ENCODE measurements around the gene SLC22A5. TPM values are rescaled to one million over a fixed set of nuclear protein-coding genes. Genes with fewer than 3 reads are reported as not detected.

SLC22A5 gene
- total RNA-seq, 4 donors from 2014 or later: 13.2 to 25.4 (median 15.7) TPM

GRCh38 chr5:132342291-132343180 is 27.0 kb upstream of the SLC22A5 start:
- no peak for TF ChIP-seq CTCF (IDR thresholded peaks at IDR 0.05)
- no peak for TF ChIP-seq POLR2A (IDR thresholded peaks at IDR 0.05)
- intact Hi-C loops (cut with DNase I; ENCODE audit: low total_unique reads): no loop called here
- no peak overlapping the region for H3K4me3 ChIP-seq (ENCODE audit: low read depth, poor library complexity, severe bottlenecking)
- no peak for DNase-seq (ENCODE audit: low spot score in 2 of 2)
- 70 to 83% methylated on average over 5 of the region's 5 CpGs for WGBS, 2 donors

GRCh38 chr5:132344775-132345514 is 24.6 kb upstream of the SLC22A5 start:
- no peak overlapping the region for H3K4me3 ChIP-seq (ENCODE audit: low read depth, poor library complexity, severe bottlenecking)
- DNase-seq (ENCODE audit: low spot score in 2 of 2): no peak
- intact Hi-C loops (cut with DNase I; ENCODE audit: low total_unique reads): no loop called here
- TF ChIP-seq CTCF (IDR thresholded peaks at IDR 0.05) (no peak), POLR2A (IDR thresholded peaks at IDR 0.05) (no peak)
- 76 to 77% methylated on average over 5 of the region's 5 CpGs for WGBS, 2 donors

DNA sequence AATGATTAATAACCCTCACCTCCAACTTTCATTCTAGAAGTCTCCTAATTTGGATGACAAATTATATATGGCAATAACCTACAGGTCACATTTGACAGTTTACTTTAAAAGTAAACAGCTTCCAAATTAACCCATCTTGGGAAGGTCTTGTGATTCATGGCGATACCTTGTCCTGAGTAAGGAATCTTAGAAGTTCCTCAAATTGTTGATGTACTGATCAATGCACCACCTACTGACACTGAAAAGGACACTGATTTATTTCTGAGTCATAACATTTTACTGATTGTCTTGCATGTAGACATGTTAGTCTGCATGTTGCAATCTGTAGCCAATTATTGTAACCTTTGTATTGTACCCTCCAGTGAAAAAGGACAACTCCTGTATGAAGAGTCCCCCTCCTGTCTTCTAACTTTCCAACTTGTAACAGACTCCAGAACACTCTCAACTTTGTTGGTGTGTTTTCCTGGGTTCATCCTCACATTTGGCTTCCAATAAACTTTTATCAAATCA is 16.0 kb upstream of the SLC22A5 start:
- 94 to 100% methylated on average over 1 of the region's 1 CpG for WGBS, 2 donors
- TF ChIP-seq CTCF (IDR thresholded peaks at IDR 0.05) (no peak), POLR2A (IDR thresholded peaks at IDR 0.05) (no peak)
- no peak overlapping the region for H3K4me3 ChIP-seq (ENCODE audit: low read depth, poor library complexity, severe bottlenecking)
- no peak for DNase-seq (ENCODE audit: low spot score in 2 of 2)
- intact Hi-C loops (cut with DNase I; ENCODE audit: low total_unique reads): no loop called here

- no peak for TF ChIP-seq CTCF (IDR thresholded peaks at IDR 0.05)
- no peak for TF ChIP-seq POLR2A (IDR thresholded peaks at IDR 0.05)
- no peak overlapping the region for H3K4me3 ChIP-seq (ENCODE audit: low read depth, poor library complexity, severe bottlenecking)
- intact Hi-C loops (cut with DNase I; ENCODE audit: low total_unique reads): no loop called here
- DNase-seq (ENCODE audit: low spot score in 2 of 2): no peak
- WGBS, 2 donors: 83 to 84% methylated on average over 1 of the region's 1 CpG
These were observed 14.9 kb upstream of the SLC22A5 start for GRCh38 chr5:132354381-132355139.

GRCh38 chr5:132355140-132355765 is 14.3 kb upstream of the SLC22A5 start:
- H3K4me3 ChIP-seq (ENCODE audit: low read depth, poor library complexity, severe bottlenecking): no peak overlapping the region
- 97 to 100% methylated on average over 3 of the region's 3 CpGs for WGBS, 2 donors
- no peak for DNase-seq (ENCODE audit: low spot score in 2 of 2)
- intact Hi-C loops (cut with DNase I; ENCODE audit: low total_unique reads): no loop called here
- TF ChIP-seq CTCF (IDR thresholded peaks at IDR 0.05) (no peak), POLR2A (IDR thresholded peaks at IDR 0.05) (no peak)
